Mucosa of gallbladder (tissue), 1 donor: Measurements from ENCODE around the gene ESYT2. TPM values are rescaled to one million over a fixed set of nuclear protein-coding genes. Genes with fewer than 3 reads are reported as not detected.
A peak's percentile ranks its signal among the peaks of the same experiment; 100 is the strongest.
"Not testable (repeated sequence)": the region's sequence is repeated elsewhere in the genome, so short reads cannot be mapped to it uniquely, and the experiment has no call there.

ENCODE experiments used
- DNase-seq: peaks from one replicate; pipeline ENCODE4 v3.0.0-alpha.2; 2020; ENCODE audit warnings: low spot score
- total RNA-seq: library from RNA; stranded (reverse); gene quantifications from one replicate; pipeline ENCODE4 v1.2.1, GENCODE V29; 2021
- donor health status: DM: no; HTN: no; CAD: no.

ESYT2 gene
- total RNA-seq, 1 donor from 2014 or later = 62.6 TPM

- no peak for DNase-seq
Measured at GRCh38 chr7:158858592-158859503, 29.5 kb upstream of the ESYT2 start.

- DNase-seq = no peak
Measured at GRCh38 chr7:158856883-158857668, 27.8 kb upstream of the ESYT2 start.

- DNase-seq = no peak
Measured at GRCh38 chr7:158854681-158855081, 25.4 kb upstream of the ESYT2 start.

DNA sequence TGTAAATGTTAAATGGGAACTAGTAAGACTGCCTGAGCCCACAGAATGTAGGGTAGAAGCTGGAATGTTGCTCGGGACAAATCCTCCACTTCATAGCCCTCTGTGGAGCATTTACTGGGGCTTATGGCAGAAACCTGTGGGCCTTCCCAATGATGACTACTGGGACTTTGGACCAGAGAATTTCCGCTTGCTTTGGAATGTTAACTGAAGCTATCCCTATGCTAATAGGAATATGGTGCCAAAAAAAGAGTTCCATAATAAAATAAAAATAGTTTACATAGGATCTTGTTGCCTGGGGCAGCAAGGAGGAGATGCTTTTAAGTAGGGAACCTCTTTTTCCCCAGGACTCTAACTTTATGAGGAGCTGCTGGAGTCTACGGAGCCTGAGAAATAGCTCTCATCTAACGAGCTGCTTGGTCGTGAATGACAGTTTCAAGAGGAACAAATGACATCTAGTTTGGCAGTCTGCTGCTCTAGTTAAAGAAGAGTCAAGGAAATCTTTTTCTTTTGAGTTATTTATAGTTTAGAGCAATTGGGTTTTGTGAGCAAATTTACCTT is 21.3 kb upstream of the ESYT2 start:
- DNase-seq = no peak

DNA sequence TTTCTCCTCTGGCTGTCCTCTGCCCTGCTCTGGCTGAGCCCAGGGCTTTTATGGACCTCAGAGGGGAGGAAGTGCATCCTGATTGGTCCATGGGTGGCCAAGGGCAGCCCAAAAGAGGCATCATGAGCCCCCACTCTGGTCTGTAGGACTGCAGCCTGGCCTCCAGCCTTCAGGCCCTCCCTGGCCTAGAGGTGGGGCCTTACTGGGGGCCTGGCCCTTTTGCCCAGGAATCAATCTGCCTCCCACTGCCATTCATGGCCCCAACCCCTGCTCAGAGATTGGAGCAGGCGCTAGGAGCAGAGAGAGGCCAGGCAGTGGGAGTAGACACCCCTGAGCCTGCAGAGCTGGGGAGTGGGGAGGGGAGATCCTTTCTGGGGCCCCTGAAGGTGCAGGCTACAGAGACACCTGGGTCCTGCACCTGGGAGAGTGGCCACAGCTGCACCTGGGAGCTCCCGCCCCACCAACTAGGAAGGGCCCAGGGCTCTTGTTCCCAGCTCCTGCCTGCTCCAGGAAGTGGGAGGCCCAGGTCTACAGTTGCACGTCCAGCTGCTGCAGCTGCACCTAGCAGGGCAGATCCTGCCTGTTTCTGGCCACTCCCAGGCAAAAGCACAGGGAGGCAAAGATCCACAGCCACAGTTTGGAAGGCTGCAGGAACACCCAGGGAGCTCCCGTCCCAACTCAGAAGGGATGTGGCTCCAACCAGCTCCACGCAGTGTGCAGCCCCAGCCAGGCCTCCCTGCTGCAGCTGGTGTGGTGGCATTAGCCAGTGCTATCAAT is 20.6 kb upstream of the ESYT2 start:
- DNase-seq = no peak

DNA sequence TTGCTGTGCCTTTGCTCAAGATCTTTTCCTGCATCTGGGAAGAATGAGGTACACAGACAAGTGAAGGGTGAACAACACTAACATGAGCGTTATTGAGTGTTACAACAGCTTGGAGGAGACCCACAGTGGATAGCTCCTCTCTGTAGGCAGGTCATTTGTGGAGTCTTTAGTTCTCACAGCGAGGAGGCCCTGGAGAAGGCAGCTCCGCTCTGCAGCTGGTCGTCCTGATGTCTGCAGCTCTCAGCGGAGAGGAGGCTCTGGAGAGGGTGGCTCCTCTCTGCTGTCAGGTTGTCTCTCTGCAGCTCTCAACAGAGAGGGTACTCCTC is 20.1 kb upstream of the ESYT2 start:
- DNase-seq = no peak

DNA sequence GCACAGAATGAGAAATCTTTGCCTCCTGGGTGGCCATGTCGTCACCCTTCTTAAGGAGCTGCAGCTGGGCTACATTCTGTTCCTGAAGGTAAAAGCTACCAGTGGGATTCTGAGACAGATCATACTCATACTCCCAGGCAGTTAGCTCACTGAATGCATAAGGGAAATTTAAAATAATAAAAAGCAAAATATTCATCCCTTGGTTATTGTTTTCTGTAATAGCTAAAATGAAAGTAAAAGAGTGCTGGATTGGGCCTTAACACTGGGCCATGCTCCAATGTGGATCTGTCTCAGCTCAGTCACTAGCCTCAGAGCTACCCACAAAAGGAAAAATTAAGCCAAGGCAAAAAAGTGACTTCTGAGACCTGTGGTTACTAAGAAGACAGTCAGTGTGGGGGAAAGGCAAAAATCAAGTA is 18.1 kb upstream of the ESYT2 start:
- no peak for DNase-seq

GRCh38 chr7:158846304-158846703 is 17.0 kb upstream of the ESYT2 start:
- DNase-seq = no peak

DNA sequence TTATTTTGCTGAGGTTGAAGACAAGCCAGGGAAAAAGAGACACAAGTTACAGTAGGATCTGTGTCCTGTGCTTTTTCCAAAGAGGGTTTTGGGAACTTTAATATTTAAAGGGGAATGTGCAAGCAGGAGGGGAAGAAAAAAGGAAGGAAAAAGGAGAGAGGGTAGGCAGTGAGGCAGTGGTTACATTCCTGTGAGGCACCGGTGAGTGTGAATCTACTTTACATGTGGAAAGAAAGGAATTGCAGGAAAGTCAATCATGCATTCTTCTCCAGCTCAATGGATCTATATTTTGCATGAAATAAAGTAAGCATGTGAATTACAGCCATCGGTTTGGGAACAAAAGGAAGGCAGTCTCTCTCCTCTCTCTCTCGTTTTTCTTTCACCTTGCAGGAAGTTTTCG is 14.5 kb upstream of the ESYT2 start:
- no peak for DNase-seq

DNA sequence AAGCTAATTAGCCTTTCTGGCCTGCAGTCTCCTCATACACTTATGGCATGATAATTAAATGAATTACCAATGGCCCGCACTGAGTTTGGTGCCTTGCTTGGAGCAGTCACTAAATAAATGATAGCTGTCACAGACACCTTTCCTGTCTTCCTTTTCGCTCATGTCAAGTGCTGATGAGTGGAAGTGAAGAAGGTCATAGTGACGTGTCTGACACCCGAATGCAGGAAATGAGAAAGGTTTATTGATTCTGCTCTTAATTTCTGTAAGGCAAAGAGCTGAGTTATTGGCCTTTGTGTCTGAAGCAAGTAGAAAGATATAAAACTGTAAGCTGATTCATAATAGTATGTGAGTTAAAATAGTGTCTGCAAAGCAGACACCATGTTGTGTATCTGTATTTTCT is 13.2 kb upstream of the ESYT2 start:
- no peak for DNase-seq

GRCh38 chr7:158840604-158841003 is 11.3 kb upstream of the ESYT2 start:
- no peak for DNase-seq

GRCh38 chr7:158839177-158839576 is 9.9 kb upstream of the ESYT2 start:
- DNase-seq = not testable (repeated sequence)

- no peak for DNase-seq
Measured at GRCh38 chr7:158837790-158838637, 8.7 kb upstream of the ESYT2 start.

DNA sequence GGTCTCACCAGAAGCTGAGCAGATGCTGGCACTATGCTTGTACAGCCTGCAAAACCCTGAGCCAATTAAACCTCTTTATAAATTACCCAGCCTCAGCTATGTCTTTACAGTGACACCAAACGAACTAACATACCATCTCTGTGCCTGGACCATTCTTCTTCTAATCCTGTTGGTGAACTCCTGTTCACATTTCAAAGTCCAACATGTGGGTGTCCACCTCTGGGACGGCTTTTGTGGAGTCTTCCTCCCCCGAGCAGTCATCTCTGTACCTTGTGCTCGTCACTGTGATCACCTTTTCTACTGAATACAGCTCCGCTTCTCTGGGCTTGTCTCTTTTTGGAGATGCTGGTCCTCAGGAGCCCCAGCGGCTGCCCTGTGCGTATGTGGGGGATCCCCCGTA is 7.4 kb upstream of the ESYT2 start:
- no peak for DNase-seq

DNA sequence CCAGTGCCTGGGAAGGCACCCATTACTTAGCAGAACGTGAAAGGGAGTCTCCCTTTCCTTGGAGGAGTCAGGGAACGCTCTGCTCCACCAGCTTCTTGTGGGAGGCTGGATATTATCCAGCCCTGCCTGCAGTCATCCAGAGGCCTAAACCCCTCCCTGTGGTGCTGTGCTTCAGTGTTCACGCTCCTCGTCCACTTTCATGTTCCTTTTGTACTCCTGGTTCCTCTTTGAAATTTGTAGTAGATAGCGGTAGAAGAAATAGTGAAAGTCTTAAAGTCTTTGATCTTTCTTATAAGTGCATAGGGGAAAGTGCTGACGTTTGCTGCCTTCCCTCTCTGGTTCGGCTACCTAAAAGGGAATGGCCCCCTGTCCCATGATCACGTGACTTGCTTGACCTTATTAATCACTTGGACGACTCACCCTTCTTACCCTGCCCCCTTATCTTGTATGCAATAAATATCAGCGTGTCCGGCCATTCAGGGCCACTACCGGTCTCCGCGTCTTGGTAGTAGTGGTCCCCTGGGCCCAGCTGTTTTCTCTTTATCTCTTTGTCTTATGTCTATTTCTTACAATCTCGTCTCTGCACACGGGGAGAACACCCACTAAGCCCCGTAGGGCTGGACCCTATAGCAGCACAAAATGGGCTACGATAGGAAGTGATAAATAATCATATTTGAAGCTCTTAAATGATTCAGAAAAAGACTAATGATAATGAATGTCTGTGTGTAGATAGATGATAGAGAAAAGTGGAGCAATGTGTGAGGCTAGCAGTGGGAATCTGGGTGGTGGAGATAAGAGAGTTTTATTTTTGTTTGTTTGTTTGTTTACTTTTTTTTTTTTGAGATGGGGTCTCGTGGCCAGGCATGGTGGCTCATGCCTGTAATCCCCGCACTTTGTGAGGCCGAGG is 5.8 kb upstream of the ESYT2 start:
- no peak for DNase-seq

GRCh38 chr7:158832994-158833393 is 3.7 kb upstream of the ESYT2 start:
- no peak for DNase-seq

GRCh38 chr7:158831738-158832091 is 2.4 kb upstream of the ESYT2 start:
- DNase-seq = no peak

DNA sequence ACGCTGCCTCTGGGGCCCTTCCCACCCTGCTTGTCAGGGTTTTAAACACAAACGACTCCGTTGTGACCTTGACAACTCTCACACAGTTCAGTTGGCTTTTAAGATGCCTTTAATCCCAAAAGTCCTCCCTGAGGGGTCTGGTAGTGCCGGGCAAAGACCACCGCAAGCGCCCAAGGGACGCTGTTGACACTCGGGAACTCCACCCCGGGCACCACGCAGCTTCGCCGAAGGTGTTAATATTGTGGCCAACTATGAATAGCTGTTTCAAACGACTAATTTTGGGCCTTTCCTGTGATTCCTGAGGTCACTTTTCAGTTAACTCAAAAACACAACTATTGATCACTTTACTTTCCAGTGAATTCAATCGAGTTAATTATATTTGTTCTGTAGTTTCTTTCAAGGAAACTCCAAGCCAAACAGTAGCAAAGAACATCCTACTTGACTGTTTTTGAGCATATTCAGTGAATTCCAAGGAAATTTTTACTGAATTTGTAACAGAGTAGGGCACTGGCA is 958 bp upstream of the ESYT2 start:
- no peak for DNase-seq

DNA sequence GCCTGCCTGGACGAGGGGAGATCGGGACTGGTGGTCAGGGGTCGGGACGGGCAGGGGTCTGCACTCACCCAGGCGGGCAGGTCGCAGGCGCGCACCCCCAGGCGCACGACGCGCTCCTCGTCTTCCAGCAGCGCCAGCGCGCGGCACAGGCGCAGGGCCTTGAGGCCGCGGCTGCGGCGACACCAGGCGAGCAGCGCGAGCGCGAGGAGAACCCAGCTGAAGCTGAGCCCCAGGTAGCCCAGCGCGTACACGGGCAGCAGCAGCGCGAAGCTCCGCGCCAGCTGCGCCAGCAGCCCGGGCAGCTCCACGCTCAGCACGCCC is 328 bp downstream of the ESYT2 start:
- DNase-seq = peak; percentile 60
